ENCODE measurements around the gene OSBPL8.

OSBPL8 gene

GRCh38 chr12:76346236-76346635 lies 213.3 kb downstream of the OSBPL8 start:
- WGBS (ENCODE audit: insufficient coverage), result no CpG with 5 or more reads among the region's 4 CpGs
- no peaks in the 10 kb centered on the region for H3K9me3 ChIP-seq (ENCODE audit: control extremely low read depth in 1 of 5, control insufficient read depth in 4 of 5, insufficient read depth in 2 of 5, low read depth in 1 of 5, low read length in 4 of 5)
- ChIA-PET POLR2A (interaction anchor here (0.6 kb wide), 1 partner anchor 806 kb away, joined by 3 read pairs; no protein-coding TSS in a partner anchor), CTCF (interaction anchor here (1.3 kb wide), 1 partner anchor 266 kb away, joined by 3 read pairs; no protein-coding TSS in a partner anchor)
- peaks cover 6 to 18% (median 12%) of the 10 kb centered on the region in 4 experiments for H3K4me1 ChIP-seq (ENCODE audit: control extremely low read depth in 1 of 4, control insufficient read depth in 4 of 4, insufficient read depth in 4 of 4, low read length in 3 of 4)
- H3K4me3 ChIP-seq (ENCODE audit: control insufficient read depth in 1 of 7, extremely low read depth in 1 of 7, insufficient read depth in 4 of 7, low read depth in 2 of 7, low read length in 6 of 7), result no peak overlapping the region
- DNase-seq, result no peak
- no peaks in the 10 kb centered on the region for H3K36me3 ChIP-seq (ENCODE audit: control insufficient read depth in 4 of 4, insufficient read depth in 4 of 4, low read length in 3 of 4)
- no peak overlapping the region for H3K27ac ChIP-seq (ENCODE audit: insufficient read depth in 1 of 2, low read depth in 1 of 2, low read length in 2 of 2, poor library complexity in 1 of 2, severe bottlenecking in 2 of 2)
- H3K27me3 ChIP-seq (replicated peaks in 2 of 5; ENCODE audit: control insufficient read depth in 4 of 5, insufficient read depth in 5 of 5, low read length in 4 of 5), result no peaks in the 10 kb centered on the region

DNA sequence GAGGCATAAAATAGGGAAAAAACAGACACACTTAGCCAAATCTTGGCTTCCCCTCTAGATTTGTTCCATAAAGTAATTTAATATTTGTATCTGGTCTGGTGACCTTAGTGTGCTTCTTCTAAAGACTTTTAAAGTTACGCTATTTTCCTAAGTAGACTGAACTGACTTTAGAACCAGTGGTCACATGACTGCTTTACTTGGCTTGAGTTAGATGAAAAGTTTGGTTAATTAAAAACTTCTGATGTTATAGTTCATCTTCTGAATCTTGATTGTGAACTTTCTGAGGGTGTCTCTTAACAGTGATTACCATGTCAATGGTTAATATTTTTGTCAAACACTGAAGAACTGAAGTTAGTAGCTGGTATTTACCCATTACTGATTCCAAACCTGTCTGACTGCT lies 214.0 kb downstream of the OSBPL8 start:
- ChIA-PET CTCF (interaction anchor here (0.8 to 1.3 kb wide), 3 partner anchors 243 to 818 kb away, joined by 3 read pairs; no protein-coding TSS in a partner anchor), POLR2A (interaction anchor here (0.6 kb wide), 1 partner anchor 806 kb away, joined by 3 read pairs; no protein-coding TSS in a partner anchor)
- no peaks in the 10 kb centered on the region for H3K27me3 ChIP-seq (replicated peaks in 2 of 5; ENCODE audit: control insufficient read depth in 4 of 5, insufficient read depth in 5 of 5, low read length in 4 of 5)
- peaks cover 6 to 18% (median 12%) of the 10 kb centered on the region in 4 experiments for H3K4me1 ChIP-seq (ENCODE audit: control extremely low read depth in 1 of 4, control insufficient read depth in 4 of 4, insufficient read depth in 4 of 4, low read length in 3 of 4)
- no CpG with 5 or more reads among the region's 1 CpG for WGBS (ENCODE audit: insufficient coverage)
- H3K4me3 ChIP-seq (ENCODE audit: control insufficient read depth in 1 of 7, extremely low read depth in 1 of 7, insufficient read depth in 4 of 7, low read depth in 2 of 7, low read length in 6 of 7), result no peak overlapping the region
- DNase-seq, result no peak
- no peaks in the 10 kb centered on the region for H3K36me3 ChIP-seq (ENCODE audit: control insufficient read depth in 4 of 4, insufficient read depth in 4 of 4, low read length in 3 of 4)
- no peaks in the 10 kb centered on the region for H3K9me3 ChIP-seq (ENCODE audit: control extremely low read depth in 1 of 5, control insufficient read depth in 4 of 5, insufficient read depth in 2 of 5, low read depth in 1 of 5, low read length in 4 of 5)
- H3K27ac ChIP-seq (ENCODE audit: insufficient read depth in 1 of 2, low read depth in 1 of 2, low read length in 2 of 2, poor library complexity in 1 of 2, severe bottlenecking in 2 of 2), result no peak overlapping the region

DNA sequence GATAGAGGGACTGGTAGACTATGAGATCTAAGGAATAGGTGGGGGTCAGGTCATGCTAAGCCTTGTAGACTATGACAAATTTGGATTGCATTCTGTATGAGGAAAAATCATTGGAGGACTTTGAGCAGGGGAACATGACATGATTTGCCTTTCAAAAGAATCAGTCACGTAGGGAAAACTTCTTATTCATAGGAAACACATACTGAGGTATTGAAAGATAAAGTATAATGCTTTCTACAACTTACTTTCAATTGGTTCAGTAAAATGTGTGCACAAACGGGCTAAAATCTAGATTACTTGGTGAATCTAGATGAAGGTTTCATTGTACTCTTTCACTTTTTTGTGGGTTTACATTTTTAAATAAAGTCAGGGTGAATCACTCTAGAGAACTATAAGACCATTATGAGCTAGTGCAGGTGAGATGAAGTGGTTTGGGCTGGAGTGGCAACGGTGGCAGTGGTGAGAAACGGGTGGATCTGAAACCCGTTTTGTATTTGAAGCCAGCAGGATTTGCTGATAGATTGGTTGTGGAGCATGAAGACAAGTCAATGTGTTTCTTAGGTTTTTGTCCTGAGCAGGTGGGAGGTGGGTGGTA lies 218.0 kb downstream of the OSBPL8 start:
- H3K4me1 ChIP-seq (ENCODE audit: control extremely low read depth in 1 of 4, control insufficient read depth in 4 of 4, insufficient read depth in 4 of 4, low read length in 3 of 4), result no peaks in the 10 kb centered on the region
- H3K27ac ChIP-seq (ENCODE audit: insufficient read depth in 1 of 2, low read depth in 1 of 2, low read length in 2 of 2, poor library complexity in 1 of 2, severe bottlenecking in 2 of 2), result no peak overlapping the region
- no peak for DNase-seq
- ChIA-PET POLR2A (no interaction called here), CTCF (no interaction called here)
- H3K9me3 ChIP-seq (ENCODE audit: control extremely low read depth in 1 of 5, control insufficient read depth in 4 of 5, insufficient read depth in 2 of 5, low read depth in 1 of 5, low read length in 4 of 5), result peaks cover 0 to 2% (median 0%) of the 10 kb centered on the region in 5 experiments
- H3K36me3 ChIP-seq (ENCODE audit: control insufficient read depth in 4 of 4, insufficient read depth in 4 of 4, low read length in 3 of 4), result no peaks in the 10 kb centered on the region
- H3K27me3 ChIP-seq (replicated peaks in 2 of 5; ENCODE audit: control insufficient read depth in 4 of 5, insufficient read depth in 5 of 5, low read length in 4 of 5), result no peaks in the 10 kb centered on the region
- H3K4me3 ChIP-seq (ENCODE audit: control insufficient read depth in 1 of 7, extremely low read depth in 1 of 7, insufficient read depth in 4 of 7, low read depth in 2 of 7, low read length in 6 of 7), result no peak overlapping the region
- 94% methylated on average over 4 of the region's 5 CpGs for WGBS (ENCODE audit: insufficient coverage)

DNA sequence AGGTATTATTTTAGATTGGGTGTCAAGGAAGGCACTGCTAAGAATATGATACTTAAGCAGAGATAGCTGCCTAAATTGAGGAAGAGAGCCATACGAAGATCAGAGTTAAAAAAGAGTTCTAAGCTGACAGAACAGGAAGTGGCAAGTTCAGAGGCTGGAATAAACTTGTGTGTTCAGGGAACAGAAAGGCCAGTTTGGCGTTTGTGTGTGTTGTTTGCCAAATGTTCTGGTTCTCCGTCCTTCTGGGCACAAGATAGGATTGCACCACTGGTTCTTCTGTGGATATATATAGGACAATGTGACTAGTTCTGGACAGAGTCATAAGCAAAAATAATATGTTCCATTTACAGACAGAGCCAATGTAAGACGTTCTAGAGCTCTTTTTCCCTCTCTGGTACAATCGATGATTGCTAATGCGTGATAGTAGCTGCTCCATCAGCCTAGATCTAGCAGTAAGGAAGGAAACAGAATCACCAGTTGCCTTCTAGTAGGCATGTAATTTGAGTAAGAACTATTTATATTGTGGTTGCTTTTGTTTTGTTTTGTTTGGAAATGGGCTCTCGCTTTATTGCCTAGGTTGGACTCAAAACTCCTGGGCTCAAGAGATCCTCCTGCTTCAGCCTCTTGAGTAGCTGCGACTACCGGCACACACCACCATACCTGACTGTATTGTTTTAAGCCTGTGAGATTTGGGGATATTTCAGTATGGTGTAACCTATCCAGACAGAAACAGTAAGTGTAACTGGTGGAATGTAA lies 218.7 kb downstream of the OSBPL8 start:
- 83% methylated on average over 7 of the region's 9 CpGs for WGBS (ENCODE audit: insufficient coverage)
- peaks cover 0 to 2% (median 0%) of the 10 kb centered on the region in 5 experiments for H3K9me3 ChIP-seq (ENCODE audit: control extremely low read depth in 1 of 5, control insufficient read depth in 4 of 5, insufficient read depth in 2 of 5, low read depth in 1 of 5, low read length in 4 of 5)
- H3K27ac ChIP-seq (ENCODE audit: insufficient read depth in 1 of 2, low read depth in 1 of 2, low read length in 2 of 2, poor library complexity in 1 of 2, severe bottlenecking in 2 of 2), result no peak overlapping the region
- H3K4me3 ChIP-seq (ENCODE audit: control insufficient read depth in 1 of 7, extremely low read depth in 1 of 7, insufficient read depth in 4 of 7, low read depth in 2 of 7, low read length in 6 of 7), result no peak overlapping the region
- ChIA-PET CTCF (no interaction called here), POLR2A (no interaction called here)
- H3K27me3 ChIP-seq (replicated peaks in 2 of 5; ENCODE audit: control insufficient read depth in 4 of 5, insufficient read depth in 5 of 5, low read length in 4 of 5), result no peaks in the 10 kb centered on the region
- no peaks in the 10 kb centered on the region for H3K36me3 ChIP-seq (ENCODE audit: control insufficient read depth in 4 of 4, insufficient read depth in 4 of 4, low read length in 3 of 4)
- no peaks in the 10 kb centered on the region for H3K4me1 ChIP-seq (ENCODE audit: control extremely low read depth in 1 of 4, control insufficient read depth in 4 of 4, insufficient read depth in 4 of 4, low read length in 3 of 4)
- no peak for DNase-seq

DNA sequence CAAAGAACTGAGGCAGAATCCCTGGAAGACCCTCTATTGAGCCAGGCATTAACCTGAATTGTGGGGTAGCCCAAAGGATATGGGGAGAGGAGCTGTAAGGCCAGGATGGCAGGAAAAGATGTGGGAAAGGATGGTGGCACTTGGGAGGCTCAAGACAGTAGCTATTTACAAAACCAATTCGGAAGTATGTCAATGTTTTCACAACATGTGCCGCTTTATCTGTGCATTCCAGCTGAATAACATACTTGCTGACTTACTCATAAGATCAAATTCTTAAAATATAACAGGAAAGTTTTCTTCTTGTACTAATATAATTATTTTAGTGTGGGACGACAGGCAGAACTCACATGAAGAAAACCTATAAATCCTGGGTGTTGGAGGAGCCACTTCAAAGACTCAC lies 222.0 kb downstream of the OSBPL8 start:
- Histone ChIP-seq H3K9me3 (ENCODE audit: control extremely low read depth in 1 of 5, control insufficient read depth in 4 of 5, insufficient read depth in 2 of 5, low read depth in 1 of 5, low read length in 4 of 5) (peaks cover 0 to 2% (median 0%) of the 10 kb centered on the region in 5 experiments), H3K27me3 (replicated peaks in 2 of 5; ENCODE audit: control insufficient read depth in 4 of 5, insufficient read depth in 5 of 5, low read length in 4 of 5) (no peaks in the 10 kb centered on the region), H3K36me3 (ENCODE audit: control insufficient read depth in 4 of 4, insufficient read depth in 4 of 4, low read length in 3 of 4) (no peaks in the 10 kb centered on the region), H3K4me1 (ENCODE audit: control extremely low read depth in 1 of 4, control insufficient read depth in 4 of 4, insufficient read depth in 4 of 4, low read length in 3 of 4) (no peaks in the 10 kb centered on the region), H3K27ac (ENCODE audit: insufficient read depth in 1 of 2, low read depth in 1 of 2, low read length in 2 of 2, poor library complexity in 1 of 2, severe bottlenecking in 2 of 2) (no peak overlapping the region), H3K4me3 (ENCODE audit: control insufficient read depth in 1 of 7, extremely low read depth in 1 of 7, insufficient read depth in 4 of 7, low read depth in 2 of 7, low read length in 6 of 7) (no peak overlapping the region)
- DNase-seq, result no peak
- no CpG with 5 or more reads among the region's 3 CpGs for WGBS (ENCODE audit: insufficient coverage)
- ChIA-PET CTCF (interaction anchor here (0.6 kb wide), 1 partner anchor 1198 kb away, joined by 3 read pairs; no protein-coding TSS in a partner anchor), POLR2A (no interaction called here)

DNA sequence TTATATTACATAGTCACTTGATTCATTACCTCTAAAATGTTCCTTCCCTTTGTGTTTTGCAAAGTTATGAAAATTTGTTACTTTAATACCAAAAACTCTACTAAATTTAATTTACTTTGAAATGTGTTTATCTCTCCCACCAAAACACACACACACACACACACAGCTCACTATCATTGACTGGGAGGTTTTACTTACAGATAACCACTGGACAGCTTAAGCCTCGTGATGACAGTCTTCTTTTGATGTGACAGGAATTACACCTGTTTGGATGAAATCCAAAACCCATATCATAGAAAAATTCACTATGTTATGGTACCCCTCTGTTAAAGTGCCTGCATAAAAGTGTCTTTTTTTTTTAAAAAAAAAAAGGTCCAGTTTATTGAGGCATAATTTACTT lies 227.0 kb downstream of the OSBPL8 start:
- no peak for DNase-seq
- ChIA-PET CTCF (no interaction called here), POLR2A (no interaction called here)
- no peaks in the 10 kb centered on the region for H3K27me3 ChIP-seq (replicated peaks in 2 of 5; ENCODE audit: control insufficient read depth in 4 of 5, insufficient read depth in 5 of 5, low read length in 4 of 5)
- no peaks in the 10 kb centered on the region for H3K36me3 ChIP-seq (ENCODE audit: control insufficient read depth in 4 of 4, insufficient read depth in 4 of 4, low read length in 3 of 4)
- H3K27ac ChIP-seq (ENCODE audit: insufficient read depth in 1 of 2, low read depth in 1 of 2, low read length in 2 of 2, poor library complexity in 1 of 2, severe bottlenecking in 2 of 2), result no peak overlapping the region
- no CpG with 5 or more reads among the region's 1 CpG for WGBS (ENCODE audit: insufficient coverage)
- H3K4me1 ChIP-seq (ENCODE audit: control extremely low read depth in 1 of 4, control insufficient read depth in 4 of 4, insufficient read depth in 4 of 4, low read length in 3 of 4), result no peaks in the 10 kb centered on the region
- peaks cover 0 to 2% (median 0%) of the 10 kb centered on the region in 5 experiments for H3K9me3 ChIP-seq (ENCODE audit: control extremely low read depth in 1 of 5, control insufficient read depth in 4 of 5, insufficient read depth in 2 of 5, low read depth in 1 of 5, low read length in 4 of 5)
- no peak overlapping the region for H3K4me3 ChIP-seq (ENCODE audit: control insufficient read depth in 1 of 7, extremely low read depth in 1 of 7, insufficient read depth in 4 of 7, low read depth in 2 of 7, low read length in 6 of 7)

GRCh38 chr12:76329606-76330005 lies 230.0 kb downstream of the OSBPL8 start:
- CTCF ChIA-PET, result no interaction called here

More at GRCh38 chr12:76329606-76330005, 230.0 kb downstream of the OSBPL8 start:
- H3K36me3 ChIP-seq (ENCODE audit: control insufficient read depth in 4 of 4, insufficient read depth in 4 of 4, low read length in 3 of 4), result no peaks in the 10 kb centered on the region
- no peak for DNase-seq
- H3K27me3 ChIP-seq (replicated peaks in 2 of 5; ENCODE audit: control insufficient read depth in 4 of 5, insufficient read depth in 5 of 5, low read length in 4 of 5), result no peaks in the 10 kb centered on the region
- POLR2A ChIA-PET, result no interaction called here
- H3K4me3 ChIP-seq (ENCODE audit: control insufficient read depth in 1 of 7, extremely low read depth in 1 of 7, insufficient read depth in 4 of 7, low read depth in 2 of 7, low read length in 6 of 7), result no peak overlapping the region
- H3K4me1 ChIP-seq (ENCODE audit: control extremely low read depth in 1 of 4, control insufficient read depth in 4 of 4, insufficient read depth in 4 of 4, low read length in 3 of 4), result no peaks in the 10 kb centered on the region
- peaks cover 0 to 2% (median 0%) of the 10 kb centered on the region in 5 experiments for H3K9me3 ChIP-seq (ENCODE audit: control extremely low read depth in 1 of 5, control insufficient read depth in 4 of 5, insufficient read depth in 2 of 5, low read depth in 1 of 5, low read length in 4 of 5)
- 100% methylated on average over 1 of the region's 5 CpGs for WGBS (ENCODE audit: insufficient coverage)
- H3K27ac ChIP-seq (ENCODE audit: insufficient read depth in 1 of 2, low read depth in 1 of 2, low read length in 2 of 2, poor library complexity in 1 of 2, severe bottlenecking in 2 of 2), result no peak overlapping the region

All from common myeloid progenitor, CD34-positive (primary cell).